ENCODE results near the gene ARHGAP18. TPM values are rescaled to one million over a fixed set of nuclear protein-coding genes. Genes with fewer than 3 reads are reported as not detected.

Gene ARHGAP18
- total and polyA plus RNA-seq, 4 experiments from 2014 or later: 2.3 to 4.6 (median 4.0) TPM

- Histone ChIP-seq H3K27ac (ENCODE audit: low read depth, low read length) (peak overlapping the region; percentile 59), H3K9me3 (ENCODE audit: control insufficient read depth in 1 of 2, low read length in 2 of 2) (no peaks in the 10 kb centered on the region), H3K27me3 (ENCODE audit: insufficient read depth, low read length) (no peaks in the 10 kb centered on the region), H3K36me3 (ENCODE audit: insufficient read depth, low read length) (no peaks in the 10 kb centered on the region), H3K4me1 (ENCODE audit: insufficient read depth, low read length) (peaks cover 47% of the 10 kb centered on the region), H3K4me3 (ENCODE audit: low read length in 2 of 2) (peak overlapping the region in 1 of 2 donors; percentile 12)
- CTCF ChIA-PET (ENCODE audit: partially characterized antibody): interaction anchor here (0.9 to 2.7 kb wide), 11 partner anchors 26 to 272 kb away, joined by 3 to 13 read pairs (median 5); no protein-coding TSS in a partner anchor
- intact Hi-C loops (cut with micrococcal nuclease): loop anchor here (1.0 to 2.0 kb wide), 3 partner anchors 12 to 272 kb away; no protein-coding TSS in a partner anchor
- H3K9me3 Mint-ChIP-seq: no peaks in the 10 kb centered on the region
- H3K27ac Mint-ChIP-seq: peak overlapping the region; percentile 85 to 97 (median 96)
- H3K36me3 Mint-ChIP-seq: no peaks in the 10 kb centered on the region
- peak overlapping the region; percentile 73 to 93 (median 86) for H3K4me3 Mint-ChIP-seq
- DNase-seq: peak; percentile 49 to 70 (median 66)
- peaks cover 37 to 54% (median 46%) of the 10 kb centered on the region in 4 donors for H3K4me1 Mint-ChIP-seq
- no peaks in the 10 kb centered on the region for H3K27me3 Mint-ChIP-seq
- POLR2A ChIA-PET (ENCODE audit: partially characterized antibody): interaction anchor here (0.7 to 3.1 kb wide), 16 partner anchors 10 to 1847 kb away, joined by 3 to 33 read pairs (median 7); partner anchors contain the start of genes ARHGAP18 and TMEM244
Observed at GRCh38 chr6:129749749-129750120, 39.8 kb upstream of the ARHGAP18 start.

GRCh38 chr6:129748901-129749748 is 39.1 kb upstream of the ARHGAP18 start:
- peak overlapping the region; percentile 9 to 12 for H3K4me3 ChIP-seq (ENCODE audit: low read length in 2 of 2)
- H3K27me3 ChIP-seq (ENCODE audit: insufficient read depth, low read length): no peaks in the 10 kb centered on the region
- peaks cover 53% of the 10 kb centered on the region for H3K4me1 ChIP-seq (ENCODE audit: insufficient read depth, low read length)
- ChIA-PET CTCF (ENCODE audit: partially characterized antibody) (interaction anchor here (0.9 to 2.7 kb wide), 12 partner anchors 26 to 273 kb away, joined by 3 to 13 read pairs (median 5); partner anchors contain the start of gene ARHGAP18), POLR2A (ENCODE audit: partially characterized antibody) (interaction anchor here (0.7 to 3.1 kb wide), 19 partner anchors 10 to 1847 kb away, joined by 3 to 33 read pairs (median 7); partner anchors contain the start of genes ARHGAP18 and TMEM244)
- intact Hi-C loops (cut with micrococcal nuclease): loop anchor here (1.0 to 2.0 kb wide), 4 partner anchors 12 to 272 kb away; no protein-coding TSS in a partner anchor
- H3K27ac ChIP-seq (ENCODE audit: low read depth, low read length): peak overlapping the region; percentile 59
- Mint-ChIP-seq H3K4me1 (peaks cover 39 to 56% (median 50%) of the 10 kb centered on the region in 4 donors), H3K27ac (peak overlapping the region; percentile 85 to 97 (median 96)), H3K27me3 (no peaks in the 10 kb centered on the region), H3K4me3 (peak overlapping the region; percentile 73 to 93 (median 86)), H3K9me3 (no peaks in the 10 kb centered on the region), H3K36me3 (no peaks in the 10 kb centered on the region)
- no peak for DNase-seq
- H3K36me3 ChIP-seq (ENCODE audit: insufficient read depth, low read length): no peaks in the 10 kb centered on the region
- no peaks in the 10 kb centered on the region for H3K9me3 ChIP-seq (ENCODE audit: control insufficient read depth in 1 of 2, low read length in 2 of 2)

- Histone ChIP-seq H3K4me3 (ENCODE audit: low read length in 2 of 2) (peak overlapping the region; percentile 12 to 68), H3K36me3 (ENCODE audit: insufficient read depth, low read length) (no peaks in the 10 kb centered on the region), H3K4me1 (ENCODE audit: insufficient read depth, low read length) (peaks cover 61% of the 10 kb centered on the region), H3K27me3 (ENCODE audit: insufficient read depth, low read length) (no peaks in the 10 kb centered on the region), H3K9me3 (ENCODE audit: control insufficient read depth in 1 of 2, low read length in 2 of 2) (no peaks in the 10 kb centered on the region), H3K27ac (ENCODE audit: low read depth, low read length) (peak overlapping the region; percentile 59)
- Mint-ChIP-seq H3K36me3 (no peaks in the 10 kb centered on the region), H3K4me1 (peaks cover 42 to 61% (median 55%) of the 10 kb centered on the region in 4 donors), H3K4me3 (peak overlapping the region; percentile 73 to 93 (median 86)), H3K27ac (peak overlapping the region; percentile 85 to 97 (median 96)), H3K27me3 (no peaks in the 10 kb centered on the region), H3K9me3 (no peaks in the 10 kb centered on the region)
- ChIA-PET POLR2A (ENCODE audit: partially characterized antibody) (interaction anchor here (1.0 to 3.1 kb wide), 13 partner anchors 9 to 285 kb away, joined by 3 to 33 read pairs (median 7); partner anchors contain the start of genes ARHGAP18 and TMEM244), CTCF (ENCODE audit: partially characterized antibody) (interaction anchor here (0.6 to 2.7 kb wide), 8 partner anchors 39 to 273 kb away, joined by 3 to 12 read pairs (median 4); partner anchors contain the start of gene ARHGAP18)
- intact Hi-C loops (cut with micrococcal nuclease): loop anchor here (1.0 to 2.0 kb wide), 2 partner anchors 64 to 250 kb away; no protein-coding TSS in a partner anchor
- DNase-seq: peak; percentile 56 to 71 (median 60)
Observed at GRCh38 chr6:129748212-129748900, 38.4 kb upstream of the ARHGAP18 start.

GRCh38 chr6:129747588-129748112 is 37.7 kb upstream of the ARHGAP18 start:
- H3K27ac ChIP-seq (ENCODE audit: low read depth, low read length): peak overlapping the region; percentile 59
- H3K4me3 ChIP-seq (ENCODE audit: low read length in 2 of 2): peak overlapping the region in 1 of 2 donors; percentile 12
- H3K27me3 ChIP-seq (ENCODE audit: insufficient read depth, low read length): no peaks in the 10 kb centered on the region
- Mint-ChIP-seq H3K36me3 (no peaks in the 10 kb centered on the region), H3K4me3 (peak overlapping the region in 6 of 8 donors; percentile 73 to 93 (median 86)), H3K4me1 (peaks cover 45 to 61% (median 56%) of the 10 kb centered on the region in 4 donors), H3K27ac (peak overlapping the region in 6 of 7 donors; percentile 85 to 97 (median 94)), H3K27me3 (no peaks in the 10 kb centered on the region), H3K9me3 (no peaks in the 10 kb centered on the region)
- H3K4me1 ChIP-seq (ENCODE audit: insufficient read depth, low read length): peaks cover 61% of the 10 kb centered on the region
- H3K36me3 ChIP-seq (ENCODE audit: insufficient read depth, low read length): no peaks in the 10 kb centered on the region
- intact Hi-C loops (cut with micrococcal nuclease): loop anchor here (1.0 to 2.0 kb wide), 2 partner anchors 63 to 249 kb away; no protein-coding TSS in a partner anchor
- POLR2A ChIA-PET (ENCODE audit: partially characterized antibody): interaction anchor here (1.0 to 3.1 kb wide), 10 partner anchors 8 to 286 kb away, joined by 3 to 33 read pairs (median 7); partner anchors contain the start of gene ARHGAP18
- CTCF ChIA-PET (ENCODE audit: partially characterized antibody): interaction anchor here (0.8 to 2.7 kb wide), 4 partner anchors 47 to 248 kb away, joined by 3 to 12 read pairs (median 4); no protein-coding TSS in a partner anchor
- no peak for DNase-seq
- no peaks in the 10 kb centered on the region for H3K9me3 ChIP-seq (ENCODE audit: control insufficient read depth in 1 of 2, low read length in 2 of 2)

- H3K27ac ChIP-seq (ENCODE audit: low read depth, low read length): no peak overlapping the region
- Mint-ChIP-seq H3K4me1 (peaks cover 29 to 45% (median 36%) of the 10 kb centered on the region in 4 donors), H3K36me3 (no peaks in the 10 kb centered on the region), H3K9me3 (no peaks in the 10 kb centered on the region), H3K27me3 (no peaks in the 10 kb centered on the region), H3K27ac (peak overlapping the region in 1 of 7 donors; percentile 71), H3K4me3 (no peak overlapping the region)
- H3K9me3 ChIP-seq (ENCODE audit: control insufficient read depth in 1 of 2, low read length in 2 of 2): no peaks in the 10 kb centered on the region
- CTCF ChIA-PET (ENCODE audit: partially characterized antibody): interaction anchor here (0.9 to 3.2 kb wide), 7 partner anchors 22 to 440 kb away, joined by 3 to 15 read pairs (median 5); no protein-coding TSS in a partner anchor
- H3K36me3 ChIP-seq (ENCODE audit: insufficient read depth, low read length): no peaks in the 10 kb centered on the region
- no peaks in the 10 kb centered on the region for H3K27me3 ChIP-seq (ENCODE audit: insufficient read depth, low read length)
- peaks cover 38% of the 10 kb centered on the region for H3K4me1 ChIP-seq (ENCODE audit: insufficient read depth, low read length)
- POLR2A ChIA-PET (ENCODE audit: partially characterized antibody): no interaction called here
- no peak overlapping the region for H3K4me3 ChIP-seq (ENCODE audit: low read length in 2 of 2)
- no peak for DNase-seq
- intact Hi-C loops (cut with micrococcal nuclease): no loop called here
Observed at GRCh38 chr6:129744880-129745237, 34.9 kb upstream of the ARHGAP18 start.

- intact Hi-C loops (cut with micrococcal nuclease): no loop called here
- no peak overlapping the region for H3K4me3 ChIP-seq (ENCODE audit: low read length in 2 of 2)
- no peaks in the 10 kb centered on the region for H3K9me3 Mint-ChIP-seq
- H3K4me1 Mint-ChIP-seq: peaks cover 24 to 40% (median 31%) of the 10 kb centered on the region in 4 donors
- no peaks in the 10 kb centered on the region for H3K27me3 Mint-ChIP-seq
- H3K4me1 ChIP-seq (ENCODE audit: insufficient read depth, low read length): peaks cover 33% of the 10 kb centered on the region
- H3K36me3 Mint-ChIP-seq: no peaks in the 10 kb centered on the region
- CTCF ChIA-PET (ENCODE audit: partially characterized antibody): interaction anchor here (0.9 to 3.2 kb wide), 8 partner anchors 23 to 441 kb away, joined by 3 to 15 read pairs (median 4); no protein-coding TSS in a partner anchor
- no peaks in the 10 kb centered on the region for H3K27me3 ChIP-seq (ENCODE audit: insufficient read depth, low read length)
- peak overlapping the region in 1 of 8 donors; percentile 10 for H3K4me3 Mint-ChIP-seq
- H3K27ac ChIP-seq (ENCODE audit: low read depth, low read length): no peak overlapping the region
- no peak for DNase-seq
- POLR2A ChIA-PET (ENCODE audit: partially characterized antibody): no interaction called here
- no peaks in the 10 kb centered on the region for H3K36me3 ChIP-seq (ENCODE audit: insufficient read depth, low read length)
- H3K27ac Mint-ChIP-seq: peak overlapping the region in 2 of 7 donors; percentile 71 to 76
- no peaks in the 10 kb centered on the region for H3K9me3 ChIP-seq (ENCODE audit: control insufficient read depth in 1 of 2, low read length in 2 of 2)
Observed at GRCh38 chr6:129744201-129744879, 34.4 kb upstream of the ARHGAP18 start.

Data from CD4-positive, alpha-beta memory T cell (primary cell).